Neural cell (in vitro differentiated cells): ENCODE results near the gene FCGR3B. TPM values are rescaled to one million over a fixed set of nuclear protein-coding genes. Genes with fewer than 3 reads are reported as not detected.
"Not testable (repeated sequence)": the region's sequence is repeated elsewhere in the genome, so short reads cannot be mapped to it uniquely, and the experiment has no call there.

Source experiments
- H2AFZ ChIP-seq: fragments of 200-600, 300-800 bp; sonication (generic), shearing (Covaris generic); 2 replicates; pipeline ENCODE4 v1.6.0; 2014; ENCODE audit warnings: low read depth, mild to moderate bottlenecking, antibody characterized with exemption, low read length, moderate library complexity
- H3F3A ChIP-seq: fragments of 200-600 bp; shearing (Covaris generic); 2 replicates; pipeline ENCODE4 v1.6.1; 2016; ENCODE audit warnings: mild to moderate bottlenecking, moderate library complexity, mixed read lengths, antibody characterized with exemption, low read length; ENCODE audit not compliant: insufficient read depth, poor library complexity, severe bottlenecking
- H3K27ac ChIP-seq: fragments of 200-600, 300-800 bp; sonication (generic), shearing (Covaris generic); 2 replicates; pipeline ENCODE4 v1.5.1; 2014; ENCODE audit warnings: mild to moderate bottlenecking, low read length, moderate library complexity
- H3K27me3 ChIP-seq: fragments of 300-800, 200-600 bp; sonication (generic), shearing (Covaris generic); 2 replicates; pipeline ENCODE4 v1.6.0; 2014; ENCODE audit warnings: mild to moderate bottlenecking, low read depth, low read length, moderate library complexity; ENCODE audit not compliant: insufficient read depth
- H3K36me3 ChIP-seq: fragments of 300-800, 200-600 bp; sonication (generic), shearing (Covaris generic); 2 replicates; pipeline ENCODE4 v1.5.1; 2014; ENCODE audit warnings: mild to moderate bottlenecking, antibody characterized with exemption, low read length, moderate library complexity; ENCODE audit not compliant: insufficient read depth
- H3K4me2 ChIP-seq: fragments of 300-800, 200-600 bp; sonication (generic), shearing (Covaris generic); 2 replicates; pipeline ENCODE4 v1.6.0; 2014; ENCODE audit warnings: mild to moderate bottlenecking, low read length
- H3K4me3 ChIP-seq: fragments of 300-800, 200-600 bp; sonication (generic), shearing (Covaris generic); 2 replicates; pipeline ENCODE4 v1.5.1; 2014; ENCODE audit warnings: mild to moderate bottlenecking, low read length, moderate library complexity
- H3K79me2 ChIP-seq: fragments of 200-600 bp; shearing (Covaris generic); replicated peaks from 2 replicates; pipeline ENCODE4 v1.6.0; 2014; ENCODE audit warnings: mild to moderate bottlenecking, low read length, moderate library complexity; ENCODE audit not compliant: insufficient read depth
- H3K9ac ChIP-seq: fragments of 300-800, 200-600 bp; sonication (generic), shearing (Covaris generic); 2 replicates; pipeline ENCODE4 v1.6.1; 2016; ENCODE audit warnings: mild to moderate bottlenecking, low read length, mixed read lengths
- H3K9me2 ChIP-seq: fragments of 200-600 bp; shearing (Covaris generic); 2 replicates; pipeline ENCODE4 v1.6.1; 2016; ENCODE audit warnings: mild to moderate bottlenecking, low read length, mixed read lengths; ENCODE audit not compliant: insufficient read depth
- H3K9me3 ChIP-seq: fragments of 200-600, 300-800 bp; sonication (generic), shearing (Covaris generic); 2 replicates; pipeline ENCODE4 v1.6.1; 2016; ENCODE audit warnings: mild to moderate bottlenecking, mixed run types, low read length, moderate library complexity, mixed read lengths
- H4K20me1 ChIP-seq: fragments of 200-600 bp; shearing (Covaris generic); 2 replicates; pipeline ENCODE4 v1.6.1; 2016; ENCODE audit warnings: mild to moderate bottlenecking, mixed run types; ENCODE audit not compliant: insufficient read depth
- polyA plus RNA-seq: library from polyadenylated mRNA; depleted of rRNA; stranded (reverse); fragments of >200 nt; gene quantifications from 2 replicates; pipeline ENCODE4 v1.2.3, GENCODE V29; 2014

FCGR3B gene
- polyA plus RNA-seq, 1 donor from 2014 or later, result not detected

GRCh38 chr1:161638251-161638993, 7.4 kb upstream of the FCGR3B start:
- not testable (repeated sequence) for H3K79me2 ChIP-seq, H3K9me3 ChIP-seq, H3K9me2 ChIP-seq, H3K27ac ChIP-seq, H4K20me1 ChIP-seq, H3K27me3 ChIP-seq, H3K36me3 ChIP-seq, H3F3A ChIP-seq, H2AFZ ChIP-seq, H3K4me3 ChIP-seq, H3K4me2 ChIP-seq, H3K9ac ChIP-seq

- H4K20me1 ChIP-seq, H3K9me3 ChIP-seq: not testable (repeated sequence)
These were observed 6.0 kb upstream of the FCGR3B start for GRCh38 chr1:161636976-161637375.

GRCh38 chr1:161636189-161636782, 5.3 kb upstream of the FCGR3B start:
- not testable (repeated sequence) for H3K79me2 ChIP-seq, H3K9me2 ChIP-seq, H3K36me3 ChIP-seq, H3K9me3 ChIP-seq, H3K9ac ChIP-seq, H3K4me2 ChIP-seq, H4K20me1 ChIP-seq, H3K27ac ChIP-seq, H2AFZ ChIP-seq, H3F3A ChIP-seq, H3K4me3 ChIP-seq, H3K27me3 ChIP-seq

More at GRCh38 chr1:161636976-161637375, 6.0 kb upstream of the FCGR3B start:
- not testable (repeated sequence) for H3F3A ChIP-seq, H3K27ac ChIP-seq, H3K9me2 ChIP-seq, H3K79me2 ChIP-seq, H3K27me3 ChIP-seq, H3K9ac ChIP-seq, H3K4me2 ChIP-seq, H3K36me3 ChIP-seq, H3K4me3 ChIP-seq, H2AFZ ChIP-seq

GRCh38 chr1:161634993-161635392, 4.0 kb upstream of the FCGR3B start:
- H3K4me3 ChIP-seq, H3K9me3 ChIP-seq, H3K27ac ChIP-seq, H3K36me3 ChIP-seq, H3K79me2 ChIP-seq, H3K9ac ChIP-seq, H2AFZ ChIP-seq, H3K9me2 ChIP-seq, H3K27me3 ChIP-seq, H4K20me1 ChIP-seq, H3F3A ChIP-seq, H3K4me2 ChIP-seq: not testable (repeated sequence)

- not testable (repeated sequence) for H3K9me2 ChIP-seq, H3K9me3 ChIP-seq, H2AFZ ChIP-seq, H3K4me3 ChIP-seq, H3K4me2 ChIP-seq, H4K20me1 ChIP-seq, H3F3A ChIP-seq, H3K9ac ChIP-seq, H3K27me3 ChIP-seq, H3K27ac ChIP-seq, H3K36me3 ChIP-seq, H3K79me2 ChIP-seq
These were observed 741 bp downstream of the FCGR3B start for GRCh38 chr1:161630128-161630742.

GRCh38 chr1:161626445-161627146, 4.4 kb downstream of the FCGR3B start:
- H4K20me1 ChIP-seq, H3K9ac ChIP-seq, H3K27ac ChIP-seq, H3F3A ChIP-seq, H3K9me3 ChIP-seq, H2AFZ ChIP-seq, H3K4me2 ChIP-seq, H3K79me2 ChIP-seq, H3K9me2 ChIP-seq, H3K36me3 ChIP-seq, H3K4me3 ChIP-seq: not testable (repeated sequence)
- H3K27me3 ChIP-seq, result peaks cover 12% of the 10 kb centered on the region

GRCh38 chr1:161624605-161625004, 6.4 kb downstream of the FCGR3B start:
- not testable (repeated sequence) for H3K79me2 ChIP-seq, H3K9me2 ChIP-seq, H3F3A ChIP-seq, H3K9ac ChIP-seq, H3K4me2 ChIP-seq, H4K20me1 ChIP-seq, H3K9me3 ChIP-seq, H3K27ac ChIP-seq, H2AFZ ChIP-seq, H3K4me3 ChIP-seq, H3K36me3 ChIP-seq
- H3K27me3 ChIP-seq, result peaks cover 22% of the 10 kb centered on the region
